NCI-H2196 treated with DMSO at 0.1 percent for 48 hours (cell line): ENCODE results near the gene CD93.

Source experiments
- DNase-seq: peaks from one replicate; lab custom pipeline; 2025; ENCODE audit not compliant: unreplicated experiment; lab: John Stamatoyannopoulos, UW

CD93 gene

GRCh38 chr20:23084282-23084844 lies 1.8 kb downstream of the CD93 start:
- DNase-seq, result no peak

GRCh38 chr20:23083553-23084220 lies 2.4 kb downstream of the CD93 start:
- DNase-seq, result no peak

GRCh38 chr20:23082846-23083552 lies 3.1 kb downstream of the CD93 start:
- no peak for DNase-seq

- no peak for DNase-seq
Observed at GRCh38 chr20:23081263-23081819, 4.8 kb downstream of the CD93 start.

- no peak for DNase-seq
Observed at GRCh38 chr20:23080521-23080920, 5.6 kb downstream of the CD93 start.

- no peak for DNase-seq
Observed at GRCh38 chr20:23079926-23080325, 6.2 kb downstream of the CD93 start.

GRCh38 chr20:23079016-23079351 lies 7.1 kb downstream of the CD93 start:
- DNase-seq, result no peak

GRCh38 chr20:23078351-23079015 lies 7.6 kb downstream of the CD93 start:
- DNase-seq, result no peak

- no peak for DNase-seq
Observed at GRCh38 chr20:23077277-23077676, 8.8 kb downstream of the CD93 start.

GRCh38 chr20:23074052-23074451 lies 12.1 kb downstream of the CD93 start:
- no peak for DNase-seq

- no peak for DNase-seq
Observed at GRCh38 chr20:23072892-23073586, 13.1 kb downstream of the CD93 start.

GRCh38 chr20:23071996-23072395 lies 14.1 kb downstream of the CD93 start:
- no peak for DNase-seq

GRCh38 chr20:23071398-23071797 lies 14.7 kb downstream of the CD93 start:
- no peak for DNase-seq

GRCh38 chr20:23069108-23069507 lies 17.0 kb downstream of the CD93 start:
- no peak for DNase-seq

GRCh38 chr20:23068283-23068682 lies 17.8 kb downstream of the CD93 start:
- DNase-seq, result no peak

GRCh38 chr20:23066772-23067171 lies 19.4 kb downstream of the CD93 start:
- no peak for DNase-seq

- no peak for DNase-seq
Observed at GRCh38 chr20:23065266-23066201, 20.6 kb downstream of the CD93 start.

GRCh38 chr20:23063581-23063980 lies 22.5 kb downstream of the CD93 start:
- no peak for DNase-seq

GRCh38 chr20:23063168-23063567 lies 23.0 kb downstream of the CD93 start:
- DNase-seq, result no peak

- DNase-seq, result no peak
Observed at GRCh38 chr20:23062632-23063031, 23.5 kb downstream of the CD93 start.
